Prostate gland (tissue), 2 donors: ENCODE data around the gene MYH15.

Experiments used
- CTCF ChIP-seq, 4 experiments: fragments of 200-600 bp in 2 of 4; fragments of 450-650 bp in 2 of 4; sonication (generic) in 2 of 4; IDR thresholded peaks; 1 replicate in 3 of 4; 2 replicates in 1 of 4; pipeline ENCODE4 v1.5.1; 2016 to 2019; ENCODE audit warnings: antibody characterized with exemption in 4 of 4, mild to moderate bottlenecking in 2 of 4, moderate library complexity in 2 of 4
- POLR2AphosphoS5 ChIP-seq: sonication (generic); formaldehyde crosslinking; IDR thresholded peaks from one replicate; pipeline ENCODE4 v1.6.1; 2017; ENCODE audit warnings: antibody characterized with exemption

- TF ChIP-seq CTCF (IDR thresholded peaks at IDR 0.05) (no peak), POLR2AphosphoS5 (peak; percentile 4)
Measured at GRCh38 chr3:108555966-108556581, 45.7 kb upstream of the MYH15 start.
